Spleen (tissue), 7 donors: ENCODE data around the gene DLG5.

ENCODE experiments used
- POLR2A ChIP-seq, 3 donors: fragments of 450-650 bp; IDR thresholded peaks; one replicate each; pipeline ENCODE4 v1.5.1; 2017; ENCODE audit warnings: antibody characterized with exemption in 3 of 3, mild to moderate bottlenecking in 1 of 3
- POLR2AphosphoS5 ChIP-seq, 3 donors: sonication (generic); formaldehyde crosslinking; IDR thresholded peaks; one replicate each; pipeline ENCODE4 v1.5.1; 2017; ENCODE audit warnings: antibody characterized with exemption in 3 of 3
- TF ChIP-seq, protein P1 (sequence below), 11 experiments: fragments of 200-600 bp in 7 of 11; fragments of 450-650 bp in 4 of 11; sonication (generic) in 4 of 11; IDR thresholded peaks in 8 of 11; conservative IDR thresholded peaks in 3 of 11; 1 replicate in 7 of 11; 2 replicates in 4 of 11; pipeline versions ENCODE4 v1.4.0 to v1.8.0; 2016 to 2021; ENCODE audit warnings: antibody characterized with exemption in 11 of 11, inconsistent platforms in 4 of 11, mild to moderate bottlenecking in 1 of 11
- donor health status: DM: no; HTN: no; CAD: no; lungs with moderate emphysema.
- donor health status: DM: no; HTN: no; CAD: no.
- donor health status: DM: no; HTN: no; CAD: no.

DNA sequence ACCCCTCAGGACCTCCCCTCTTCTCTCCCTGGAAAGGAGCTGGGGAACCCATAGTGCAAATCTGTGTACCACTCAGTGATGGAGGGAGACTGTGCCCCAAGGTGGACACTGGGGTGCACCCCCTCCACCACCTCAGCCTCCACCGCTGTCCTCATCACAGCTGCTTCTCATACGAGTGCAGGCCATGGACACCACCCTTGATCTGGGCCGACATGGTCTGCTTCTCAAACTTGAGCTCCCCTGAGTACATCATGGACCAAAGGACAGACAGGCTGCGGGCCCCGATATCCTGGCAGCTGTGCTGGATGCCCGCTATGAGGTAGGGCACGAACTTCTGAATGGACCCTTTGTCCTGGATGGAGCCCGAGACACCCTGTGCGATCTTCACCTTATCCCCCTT is 146.4 kb downstream of the DLG5 start:
- TF ChIP-seq, protein P1, sequence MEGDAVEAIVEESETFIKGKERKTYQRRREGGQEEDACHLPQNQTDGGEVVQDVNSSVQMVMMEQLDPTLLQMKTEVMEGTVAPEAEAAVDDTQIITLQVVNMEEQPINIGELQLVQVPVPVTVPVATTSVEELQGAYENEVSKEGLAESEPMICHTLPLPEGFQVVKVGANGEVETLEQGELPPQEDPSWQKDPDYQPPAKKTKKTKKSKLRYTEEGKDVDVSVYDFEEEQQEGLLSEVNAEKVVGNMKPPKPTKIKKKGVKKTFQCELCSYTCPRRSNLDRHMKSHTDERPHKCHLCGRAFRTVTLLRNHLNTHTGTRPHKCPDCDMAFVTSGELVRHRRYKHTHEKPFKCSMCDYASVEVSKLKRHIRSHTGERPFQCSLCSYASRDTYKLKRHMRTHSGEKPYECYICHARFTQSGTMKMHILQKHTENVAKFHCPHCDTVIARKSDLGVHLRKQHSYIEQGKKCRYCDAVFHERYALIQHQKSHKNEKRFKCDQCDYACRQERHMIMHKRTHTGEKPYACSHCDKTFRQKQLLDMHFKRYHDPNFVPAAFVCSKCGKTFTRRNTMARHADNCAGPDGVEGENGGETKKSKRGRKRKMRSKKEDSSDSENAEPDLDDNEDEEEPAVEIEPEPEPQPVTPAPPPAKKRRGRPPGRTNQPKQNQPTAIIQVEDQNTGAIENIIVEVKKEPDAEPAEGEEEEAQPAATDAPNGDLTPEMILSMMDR (IDR thresholded peaks at IDR 0.05 in 8 of 11, conservative IDR thresholded peaks at IDR 0.05 in 3 of 11): no peak
- no peak for TF ChIP-seq POLR2A (IDR thresholded peaks at IDR 0.05)
- no peak for TF ChIP-seq POLR2AphosphoS5 (IDR thresholded peaks at IDR 0.05)
